Measurements from ENCODE around the gene DOCK9.

GRCh38 chr13:98986226-98986846, 8.5 kb upstream of the DOCK9 start:
- no peak for TF ChIP-seq ZFP36 (IDR thresholded peaks at IDR 0.05; ENCODE audit: low read depth, low read length, partially characterized antibody)
- TF ChIP-seq, protein P1, sequence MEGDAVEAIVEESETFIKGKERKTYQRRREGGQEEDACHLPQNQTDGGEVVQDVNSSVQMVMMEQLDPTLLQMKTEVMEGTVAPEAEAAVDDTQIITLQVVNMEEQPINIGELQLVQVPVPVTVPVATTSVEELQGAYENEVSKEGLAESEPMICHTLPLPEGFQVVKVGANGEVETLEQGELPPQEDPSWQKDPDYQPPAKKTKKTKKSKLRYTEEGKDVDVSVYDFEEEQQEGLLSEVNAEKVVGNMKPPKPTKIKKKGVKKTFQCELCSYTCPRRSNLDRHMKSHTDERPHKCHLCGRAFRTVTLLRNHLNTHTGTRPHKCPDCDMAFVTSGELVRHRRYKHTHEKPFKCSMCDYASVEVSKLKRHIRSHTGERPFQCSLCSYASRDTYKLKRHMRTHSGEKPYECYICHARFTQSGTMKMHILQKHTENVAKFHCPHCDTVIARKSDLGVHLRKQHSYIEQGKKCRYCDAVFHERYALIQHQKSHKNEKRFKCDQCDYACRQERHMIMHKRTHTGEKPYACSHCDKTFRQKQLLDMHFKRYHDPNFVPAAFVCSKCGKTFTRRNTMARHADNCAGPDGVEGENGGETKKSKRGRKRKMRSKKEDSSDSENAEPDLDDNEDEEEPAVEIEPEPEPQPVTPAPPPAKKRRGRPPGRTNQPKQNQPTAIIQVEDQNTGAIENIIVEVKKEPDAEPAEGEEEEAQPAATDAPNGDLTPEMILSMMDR (IDR thresholded peaks at IDR 0.05 in 2 of 3, conservative IDR thresholded peaks at IDR 0.05 in 1 of 3; ENCODE audit: insufficient read depth in 2 of 3, low read depth in 1 of 3, low read length in 3 of 3), result no peak
- TF ChIP-seq, protein P2, sequence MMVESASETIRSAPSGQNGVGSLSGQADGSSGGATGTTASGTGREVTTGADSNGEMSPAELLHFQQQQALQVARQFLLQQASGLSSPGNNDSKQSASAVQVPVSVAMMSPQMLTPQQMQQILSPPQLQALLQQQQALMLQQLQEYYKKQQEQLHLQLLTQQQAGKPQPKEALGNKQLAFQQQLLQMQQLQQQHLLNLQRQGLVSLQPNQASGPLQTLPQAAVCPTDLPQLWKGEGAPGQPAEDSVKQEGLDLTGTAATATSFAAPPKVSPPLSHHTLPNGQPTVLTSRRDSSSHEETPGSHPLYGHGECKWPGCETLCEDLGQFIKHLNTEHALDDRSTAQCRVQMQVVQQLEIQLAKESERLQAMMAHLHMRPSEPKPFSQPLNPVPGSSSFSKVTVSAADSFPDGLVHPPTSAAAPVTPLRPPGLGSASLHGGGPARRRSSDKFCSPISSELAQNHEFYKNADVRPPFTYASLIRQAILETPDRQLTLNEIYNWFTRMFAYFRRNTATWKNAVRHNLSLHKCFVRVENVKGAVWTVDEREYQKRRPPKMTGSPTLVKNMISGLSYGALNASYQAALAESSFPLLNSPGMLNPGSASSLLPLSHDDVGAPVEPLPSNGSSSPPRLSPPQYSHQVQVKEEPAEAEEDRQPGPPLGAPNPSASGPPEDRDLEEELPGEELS (CRISPR knock-in tag; IDR thresholded peaks at IDR 0.05; ENCODE audit: borderline replicate concordance), result no peak
- TF ChIP-seq NRF1 (conservative IDR thresholded peaks at IDR 0.05 in 1 of 2, IDR thresholded peaks at IDR 0.05 in 1 of 2), result no peak
- no peak for TF ChIP-seq POLR2AphosphoS5 (IDR thresholded peaks at IDR 0.05; ENCODE audit: control insufficient read depth, insufficient read depth, low read depth, low read length)
- TF ChIP-seq REST (IDR thresholded peaks at IDR 0.05; ENCODE audit: borderline replicate concordance), result no peak
- TF ChIP-seq REST (CRISPR knock-in tag; IDR thresholded peaks at IDR 0.05; ENCODE audit: low read depth), result no peak

Measured in K562 (cell line).